ENCODE data around the gene HLA-DRB5.
"Not testable (repeated sequence)": the region's sequence is repeated elsewhere in the genome, so short reads cannot be mapped to it uniquely, and the experiment has no call there.

Gene HLA-DRB5

GRCh38 chr6:32529697-32530430 lies at the start of gene HLA-DRB5:
Gene HLA-DRB5, minus strand, starts transcription at chr6:32530287. Its CDS starts 63 bp downstream, at chr6:32530224.
- DNase-seq, result peak; percentile 59

GRCh38 chr6:32578962-32579361 lies 48.9 kb upstream of the HLA-DRB5 start:
- DNase-seq, result no peak

DNA sequence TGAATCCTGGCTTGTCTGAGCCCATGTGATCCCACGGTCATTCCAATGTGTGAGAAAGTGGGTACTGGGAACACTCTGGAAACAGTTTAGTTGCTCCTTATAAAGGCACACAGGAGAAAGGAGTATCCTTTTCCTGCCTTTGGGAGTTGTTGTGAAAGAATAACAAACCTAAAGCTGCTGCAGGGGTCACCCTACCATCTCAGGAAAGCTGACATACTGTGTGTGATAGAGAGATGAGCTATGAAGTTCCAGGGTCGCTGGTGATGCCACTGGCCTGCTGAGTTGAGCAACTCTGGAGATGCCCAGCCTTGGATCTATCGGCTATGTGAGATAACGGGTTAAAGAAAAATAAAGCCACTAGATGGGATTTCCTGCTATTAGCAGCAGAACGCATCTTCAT lies 47.4 kb upstream of the HLA-DRB5 start:
- not testable (repeated sequence) for DNase-seq

GRCh38 chr6:32576250-32576649 lies 46.2 kb upstream of the HLA-DRB5 start:
- no peak for DNase-seq

- no peak for DNase-seq
These were observed 40.3 kb upstream of the HLA-DRB5 start for GRCh38 chr6:32570363-32570905.

DNA sequence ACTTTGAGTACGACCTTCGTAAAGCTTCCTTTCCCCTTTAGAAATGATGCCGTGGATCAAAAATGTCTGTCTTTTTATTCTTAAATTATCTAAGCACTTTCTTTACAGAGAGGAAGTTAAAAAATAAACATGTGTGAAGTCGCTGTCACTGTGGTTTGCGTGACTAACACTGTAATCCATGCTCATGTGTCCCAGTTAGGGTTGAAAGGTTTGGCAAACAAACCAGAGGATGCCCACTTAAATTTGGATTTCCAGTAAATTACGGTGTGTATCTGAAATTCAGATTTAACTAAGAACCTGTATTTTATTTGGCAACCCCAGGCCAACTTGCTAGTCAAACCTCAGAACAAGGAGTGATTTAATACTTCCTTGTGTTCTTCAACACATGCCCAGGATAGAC lies 38.5 kb upstream of the HLA-DRB5 start:
- DNase-seq, result no peak

- DNase-seq, result no peak
These were observed 36.9 kb upstream of the HLA-DRB5 start for GRCh38 chr6:32566957-32567356.

GRCh38 chr6:32565511-32565910 lies 35.4 kb upstream of the HLA-DRB5 start:
- no peak for DNase-seq

- no peak for DNase-seq
These were observed 32.9 kb upstream of the HLA-DRB5 start for GRCh38 chr6:32562940-32563339.

DNA sequence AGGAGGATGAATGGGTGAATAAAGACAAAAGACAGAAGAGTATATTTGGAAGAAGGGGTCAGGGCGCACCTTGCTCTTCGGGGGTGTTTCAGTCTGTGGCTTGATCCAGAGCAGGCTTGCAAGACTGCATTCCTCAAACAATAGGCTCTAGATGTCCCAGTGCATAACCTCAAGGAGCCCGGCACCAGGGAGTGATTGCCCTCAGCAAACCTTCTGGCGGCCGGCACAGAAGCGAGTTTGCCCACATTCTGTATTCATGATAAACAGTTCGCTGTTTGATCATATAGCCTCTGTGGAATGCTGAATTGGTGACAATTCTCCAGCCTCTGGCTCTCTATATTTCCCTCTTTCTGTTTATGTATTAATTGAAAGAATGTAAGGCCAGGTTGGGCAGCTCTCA lies 29.7 kb upstream of the HLA-DRB5 start:
- no peak for DNase-seq

- DNase-seq, result no peak
These were observed 28.5 kb upstream of the HLA-DRB5 start for GRCh38 chr6:32558426-32559057.

DNA sequence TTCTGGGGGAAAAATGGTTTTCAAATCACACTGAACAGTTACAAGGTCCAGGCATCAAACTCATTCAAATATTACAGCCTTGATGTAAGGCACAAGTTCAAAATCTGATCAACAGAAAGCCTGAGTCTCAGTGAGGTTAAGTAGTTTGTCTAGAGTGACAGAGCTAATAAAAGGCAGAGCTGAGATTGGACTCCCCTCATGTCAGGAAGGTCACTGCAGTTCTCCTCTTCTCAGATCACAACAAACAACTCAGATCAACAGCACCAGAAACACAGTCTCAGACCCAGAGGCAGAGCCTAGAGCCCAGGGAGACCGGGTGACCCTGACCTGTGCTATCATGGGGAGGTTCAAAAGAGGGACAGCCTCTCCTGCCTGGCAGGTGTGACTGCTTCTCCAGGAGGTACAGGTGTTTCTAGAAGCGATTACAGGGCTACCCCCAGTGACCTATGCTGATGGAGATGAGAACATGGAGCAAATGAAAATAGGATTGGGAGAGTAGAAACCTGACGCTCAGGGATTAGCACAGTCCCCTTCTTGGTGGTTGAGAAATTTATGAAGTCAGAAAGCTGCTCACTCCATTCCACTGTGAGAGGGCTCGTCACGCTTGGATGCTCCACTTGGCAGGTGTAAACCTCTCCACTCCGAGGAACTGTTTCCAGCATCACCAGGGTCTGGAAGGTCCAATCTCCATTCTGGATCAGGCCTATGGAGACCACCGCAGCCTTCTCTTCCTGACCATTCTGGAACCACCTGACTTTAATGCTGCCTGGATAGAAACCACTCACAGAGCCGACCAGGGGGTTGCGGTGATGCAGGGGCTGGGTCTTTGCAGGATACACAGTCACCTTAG lies 24.3 kb upstream of the HLA-DRB5 start:
- DNase-seq, result no peak

DNA sequence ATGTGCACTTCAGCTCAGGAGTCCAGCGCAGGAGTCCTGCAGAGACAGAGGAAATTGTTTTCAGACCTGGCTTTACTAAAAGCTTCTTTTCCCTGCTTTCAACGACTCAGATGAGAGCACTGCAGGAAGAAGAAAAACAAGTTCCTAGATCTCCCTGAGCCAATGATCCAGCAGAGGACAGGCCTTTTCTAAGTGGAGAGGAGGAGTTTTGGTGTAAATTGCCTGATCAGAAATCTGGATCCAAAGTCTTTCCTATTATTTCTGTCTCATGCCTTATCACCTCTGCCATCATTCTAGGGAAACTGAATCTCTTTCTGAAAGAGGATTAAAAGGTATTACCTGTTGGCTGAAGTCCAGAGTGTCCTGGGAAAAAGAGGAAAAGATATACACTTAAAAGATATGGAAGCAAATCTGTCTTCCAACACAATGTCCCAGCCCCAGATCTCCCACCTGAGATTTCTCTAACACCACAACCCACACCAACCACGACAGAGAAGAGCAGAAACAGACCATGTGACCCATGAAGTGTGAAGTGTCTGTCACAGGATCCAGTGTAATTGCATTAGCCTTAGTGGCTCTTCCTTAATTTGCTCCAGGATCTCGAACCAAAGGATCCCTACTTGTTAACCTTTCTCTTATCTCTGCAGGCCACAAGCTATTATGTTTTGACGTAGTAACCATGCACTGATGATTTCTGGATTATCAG lies 23.1 kb upstream of the HLA-DRB5 start:
- no peak for DNase-seq

DNA sequence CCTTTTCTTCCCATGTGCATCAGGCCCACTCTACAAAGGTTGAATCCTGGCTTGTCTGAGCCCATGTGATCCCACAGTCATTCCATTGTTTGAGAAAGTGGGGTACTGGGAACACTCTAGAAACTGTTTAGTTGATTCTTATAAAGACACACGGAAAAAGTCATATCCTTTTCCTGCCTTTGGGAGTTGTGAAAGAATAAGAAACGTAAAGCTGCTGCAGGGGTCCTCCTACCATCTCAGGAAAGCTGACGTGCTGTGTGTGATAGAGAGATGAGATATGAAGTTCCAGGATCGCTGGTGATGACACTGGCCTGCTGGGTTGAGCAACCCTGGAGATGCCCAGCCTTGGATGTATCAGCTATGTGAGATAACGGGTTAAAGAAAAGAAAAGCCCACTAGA lies 21.3 kb upstream of the HLA-DRB5 start:
- DNase-seq, result no peak

DNA sequence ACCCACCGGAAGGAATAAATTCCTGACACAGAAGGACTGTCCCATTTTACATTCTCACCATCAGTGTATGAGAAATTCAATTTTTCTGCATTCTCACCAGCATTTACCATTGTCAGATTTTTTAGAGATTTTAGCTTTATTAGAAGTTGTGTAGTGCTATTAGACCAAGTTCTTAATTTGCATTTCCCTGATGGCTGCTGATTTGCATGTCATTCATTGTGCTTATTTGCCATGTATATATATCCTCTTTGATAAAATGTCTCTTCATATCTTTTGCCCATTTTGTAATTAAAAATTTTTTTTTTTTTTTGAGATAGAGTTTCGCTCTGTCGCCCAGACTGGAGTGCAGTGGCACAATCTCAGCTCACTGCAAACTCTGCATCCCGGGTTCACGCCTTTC lies 9.8 kb upstream of the HLA-DRB5 start:
- no peak for DNase-seq

GRCh38 chr6:32530431-32530793 lies 325 bp upstream of the HLA-DRB5 start:
- DNase-seq, result not testable (repeated sequence)

- no peak for DNase-seq
These were observed 7.6 kb downstream of the HLA-DRB5 start for GRCh38 chr6:32522302-32523047.

DNA sequence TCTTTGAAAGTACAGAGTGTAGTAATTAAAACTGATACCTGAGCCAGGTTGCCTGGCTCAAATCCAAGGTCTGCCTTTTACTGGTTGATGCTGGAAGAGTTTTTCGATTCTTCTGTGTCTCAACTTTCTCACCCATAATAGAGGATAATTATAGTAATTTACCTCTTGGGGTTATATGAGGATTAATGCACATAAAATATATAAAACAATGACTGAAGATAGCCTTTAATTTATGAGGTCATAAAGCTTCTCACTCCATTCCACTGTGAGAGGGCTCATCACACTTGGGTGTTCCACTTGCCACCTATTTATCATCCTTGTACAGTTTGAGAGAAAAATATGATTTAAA lies 10.2 kb downstream of the HLA-DRB5 start:
- no peak for DNase-seq

- DNase-seq, result no peak
These were observed 10.8 kb downstream of the HLA-DRB5 start for GRCh38 chr6:32519118-32519909.

GRCh38 chr6:32517654-32518445 lies 12.2 kb downstream of the HLA-DRB5 start:
- DNase-seq, result no peak

All from activated CD8-positive, alpha-beta memory T cell treated with anti-CD3 and anti-CD28 coated beads for 24 hours (primary cell).